Measurements from ENCODE around the gene TUBB2B.

The TUBB2B gene

GRCh38 chr6:3265671-3266070 is 38.2 kb upstream of the TUBB2B start:
- TF ChIP-seq, protein P1, sequence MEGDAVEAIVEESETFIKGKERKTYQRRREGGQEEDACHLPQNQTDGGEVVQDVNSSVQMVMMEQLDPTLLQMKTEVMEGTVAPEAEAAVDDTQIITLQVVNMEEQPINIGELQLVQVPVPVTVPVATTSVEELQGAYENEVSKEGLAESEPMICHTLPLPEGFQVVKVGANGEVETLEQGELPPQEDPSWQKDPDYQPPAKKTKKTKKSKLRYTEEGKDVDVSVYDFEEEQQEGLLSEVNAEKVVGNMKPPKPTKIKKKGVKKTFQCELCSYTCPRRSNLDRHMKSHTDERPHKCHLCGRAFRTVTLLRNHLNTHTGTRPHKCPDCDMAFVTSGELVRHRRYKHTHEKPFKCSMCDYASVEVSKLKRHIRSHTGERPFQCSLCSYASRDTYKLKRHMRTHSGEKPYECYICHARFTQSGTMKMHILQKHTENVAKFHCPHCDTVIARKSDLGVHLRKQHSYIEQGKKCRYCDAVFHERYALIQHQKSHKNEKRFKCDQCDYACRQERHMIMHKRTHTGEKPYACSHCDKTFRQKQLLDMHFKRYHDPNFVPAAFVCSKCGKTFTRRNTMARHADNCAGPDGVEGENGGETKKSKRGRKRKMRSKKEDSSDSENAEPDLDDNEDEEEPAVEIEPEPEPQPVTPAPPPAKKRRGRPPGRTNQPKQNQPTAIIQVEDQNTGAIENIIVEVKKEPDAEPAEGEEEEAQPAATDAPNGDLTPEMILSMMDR (IDR thresholded peaks at IDR 0.05; ENCODE audit: extremely low read depth, insufficient read depth, missing control alignments): no peak
- DNase-seq (ENCODE audit: low spot score): no peak
- in situ Hi-C loops (cut with MboI; ENCODE audit: low pct_unique_long_range_greater_than_20kb, low sequenced_read_pairs, unreplicated experiment): no loop called here

- in situ Hi-C loops (cut with MboI; ENCODE audit: low pct_unique_long_range_greater_than_20kb, low sequenced_read_pairs, unreplicated experiment): no loop called here
- TF ChIP-seq, protein P1 (IDR thresholded peaks at IDR 0.05; ENCODE audit: extremely low read depth, insufficient read depth, missing control alignments): no peak
- DNase-seq (ENCODE audit: low spot score): no peak
Measured at GRCh38 chr6:3264356-3264755, 36.9 kb upstream of the TUBB2B start.

DNA sequence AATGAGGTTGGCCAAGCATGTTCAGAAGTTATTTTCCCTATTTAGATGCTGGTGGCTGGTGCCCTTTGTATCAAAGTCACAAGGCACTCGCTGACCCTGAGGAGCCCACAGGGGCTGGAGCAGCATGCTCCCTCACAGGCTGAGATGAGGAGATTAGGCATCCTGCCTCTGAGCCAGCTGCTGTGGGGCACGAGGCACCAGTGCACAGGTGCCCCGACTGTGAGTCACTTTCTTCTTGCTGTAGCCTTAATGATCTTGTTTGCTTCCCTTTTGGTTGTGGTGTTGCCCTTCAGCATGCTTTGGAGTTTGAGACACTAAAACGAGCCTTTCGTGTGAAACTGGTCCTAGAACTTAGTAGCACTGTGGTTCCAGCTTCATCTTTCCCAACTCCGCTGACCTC is 35.6 kb upstream of the TUBB2B start:
- in situ Hi-C loops (cut with MboI; ENCODE audit: low pct_unique_long_range_greater_than_20kb, low sequenced_read_pairs, unreplicated experiment): no loop called here
- TF ChIP-seq, protein P1 (IDR thresholded peaks at IDR 0.05; ENCODE audit: extremely low read depth, insufficient read depth, missing control alignments): no peak
- DNase-seq (ENCODE audit: low spot score): no peak

DNA sequence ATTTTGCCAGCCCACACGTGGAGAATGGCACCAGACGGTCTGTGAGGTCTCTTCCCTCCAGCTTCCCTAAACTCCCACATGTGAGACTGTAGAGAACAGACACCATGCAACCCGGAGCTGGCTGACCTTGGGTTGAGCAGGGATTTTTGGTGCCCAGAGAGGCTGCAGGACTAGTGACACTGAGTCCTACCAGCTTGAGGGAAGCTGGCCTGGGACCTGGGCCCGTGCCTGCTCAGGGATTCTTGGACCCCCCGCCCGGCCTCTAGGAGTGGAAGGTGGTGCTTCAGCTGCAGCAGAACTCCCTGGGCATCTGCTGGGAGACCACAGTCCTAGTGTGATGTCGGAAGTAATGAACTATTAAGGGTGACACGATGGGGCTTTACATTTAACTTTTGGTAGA is 34.5 kb upstream of the TUBB2B start:
- TF ChIP-seq, protein P1 (IDR thresholded peaks at IDR 0.05; ENCODE audit: extremely low read depth, insufficient read depth, missing control alignments): no peak
- in situ Hi-C loops (cut with MboI; ENCODE audit: low pct_unique_long_range_greater_than_20kb, low sequenced_read_pairs, unreplicated experiment): no loop called here

DNA sequence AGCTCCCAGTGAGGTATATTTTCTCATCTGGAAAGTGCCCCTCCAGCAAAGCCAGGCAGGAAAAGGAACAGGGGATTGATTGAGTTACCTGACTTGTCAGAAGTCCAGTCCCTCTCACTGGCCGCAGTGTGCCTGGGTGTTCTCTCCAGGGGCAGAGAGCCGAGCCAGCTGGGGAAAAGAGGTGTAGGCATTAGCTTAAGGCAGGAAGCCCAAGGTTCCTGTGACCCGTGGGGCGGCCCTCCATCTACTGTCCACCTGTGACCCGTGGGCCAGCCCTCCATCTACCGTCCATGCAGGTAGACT is 34.0 kb upstream of the TUBB2B start:
- in situ Hi-C loops (cut with MboI; ENCODE audit: low pct_unique_long_range_greater_than_20kb, low sequenced_read_pairs, unreplicated experiment): no loop called here
- TF ChIP-seq, protein P1 (IDR thresholded peaks at IDR 0.05; ENCODE audit: extremely low read depth, insufficient read depth, missing control alignments): no peak
- no peak for DNase-seq (ENCODE audit: low spot score)

More for the DNA sequence above, 34.5 kb upstream of the TUBB2B start:
- DNase-seq (ENCODE audit: low spot score): no peak

DNA sequence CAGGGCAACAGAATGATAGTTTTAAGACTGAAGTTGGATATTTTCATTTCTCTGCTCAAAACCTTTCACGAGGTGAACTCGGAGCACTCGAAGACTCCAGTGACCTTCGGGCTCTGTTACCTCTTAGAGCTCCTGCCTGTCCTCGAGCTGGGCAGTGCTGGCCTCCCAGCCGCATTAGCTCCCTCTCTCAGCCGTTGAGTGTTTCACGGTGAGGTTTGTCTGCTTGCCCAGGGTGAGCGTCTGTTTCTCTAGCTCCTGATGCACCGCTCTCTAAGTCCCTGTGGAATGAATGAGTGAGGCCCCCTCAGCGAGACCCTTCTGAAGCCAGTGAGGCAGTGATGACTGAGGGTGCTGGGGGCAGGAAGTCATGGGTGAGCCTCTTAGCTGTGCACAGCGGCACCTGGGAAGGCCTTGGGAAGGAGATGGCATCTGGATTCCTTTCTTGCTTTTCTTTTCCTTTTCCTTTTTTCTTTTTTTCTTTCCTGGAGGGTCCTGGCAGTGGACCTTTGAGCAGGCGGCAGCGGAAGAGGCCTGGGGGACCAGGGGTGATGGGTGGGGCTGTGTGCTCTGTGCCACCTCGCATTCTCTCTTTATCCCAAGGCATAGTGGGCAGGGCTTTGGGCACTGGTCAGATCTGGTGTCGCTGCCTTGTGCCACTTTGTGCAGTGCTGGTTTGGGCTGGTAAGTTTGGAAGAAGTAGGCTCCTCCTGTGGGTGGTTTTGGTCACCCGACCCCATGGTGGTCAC is 33.5 kb upstream of the TUBB2B start:
- TF ChIP-seq, protein P1 (IDR thresholded peaks at IDR 0.05; ENCODE audit: extremely low read depth, insufficient read depth, missing control alignments): no peak
- no peak for DNase-seq (ENCODE audit: low spot score)
- in situ Hi-C loops (cut with MboI; ENCODE audit: low pct_unique_long_range_greater_than_20kb, low sequenced_read_pairs, unreplicated experiment): no loop called here
